HEK293 (cell line): ENCODE data around the gene VSTM2B.

ENCODE experiments used
- BCL11A ChIP-seq: fragments of 450-650 bp; formaldehyde crosslinking; IDR thresholded peaks from 2 replicates; pipeline ENCODE4 v1.5.1; 2016; ENCODE audit warnings: low read depth, missing biosample characterization, missing genetic modification characterization
- GFI1B ChIP-seq: fragments of 450-650 bp; formaldehyde crosslinking; IDR thresholded peaks from 2 replicates; pipeline ENCODE4 v1.5.1; 2016; ENCODE audit warnings: missing biosample characterization, missing genetic modification characterization
- KLF16 ChIP-seq: fragments of 450-650 bp; formaldehyde crosslinking; IDR thresholded peaks from 2 replicates; pipeline ENCODE4 v1.5.1; 2017; ENCODE audit warnings: missing biosample characterization, missing genetic modification characterization
- OVOL3 ChIP-seq: fragments of 450-650 bp; formaldehyde crosslinking; IDR thresholded peaks from 2 replicates; pipeline ENCODE4 v1.5.1; 2016; ENCODE audit warnings: missing biosample characterization, missing genetic modification characterization
- SP7 ChIP-seq: fragments of 450-650 bp; formaldehyde crosslinking; IDR thresholded peaks from 2 replicates; pipeline ENCODE4 v1.5.1; 2016; ENCODE audit warnings: missing biosample characterization, missing genetic modification characterization
- ZFHX2 ChIP-seq: fragments of 450-650 bp; formaldehyde crosslinking; conservative IDR thresholded peaks from 2 replicates; pipeline ENCODE4 v1.5.1; 2016; ENCODE audit warnings: missing biosample characterization, missing genetic modification characterization
- ZNF112 ChIP-seq: fragments of 450-650 bp; formaldehyde crosslinking; IDR thresholded peaks from 2 replicates; pipeline ENCODE4 v1.5.0; 2017; ENCODE audit warnings: missing biosample characterization, missing genetic modification characterization
- ZNF121 ChIP-seq: fragments of 450-650 bp; formaldehyde crosslinking; IDR thresholded peaks from 2 replicates; pipeline ENCODE4 v1.5.1; 2016; ENCODE audit warnings: missing biosample characterization, missing genetic modification characterization
- ZNF211 ChIP-seq: fragments of 450-650 bp; formaldehyde crosslinking; IDR thresholded peaks from 2 replicates; pipeline ENCODE4 v1.5.1; 2016; ENCODE audit warnings: low read depth, missing biosample characterization, missing genetic modification characterization
- ZNF311 ChIP-seq: fragments of 450-650 bp; formaldehyde crosslinking; IDR thresholded peaks from 2 replicates; pipeline ENCODE4 v1.5.1; 2017; ENCODE audit warnings: missing biosample characterization, missing genetic modification characterization, borderline replicate concordance
- ZNF501 ChIP-seq: fragments of 450-650 bp; formaldehyde crosslinking; IDR thresholded peaks from 2 replicates; pipeline ENCODE4 v1.5.1; 2016; ENCODE audit warnings: missing biosample characterization, missing genetic modification characterization
- ZNF521 ChIP-seq: fragments of 450-650 bp; formaldehyde crosslinking; IDR thresholded peaks from 2 replicates; pipeline ENCODE4 v1.5.1; 2017; ENCODE audit warnings: missing biosample characterization, mild to moderate bottlenecking, missing genetic modification characterization
- ZNF530 ChIP-seq: fragments of 450-650 bp; formaldehyde crosslinking; IDR thresholded peaks from 2 replicates; pipeline ENCODE4 v1.5.1; 2016; ENCODE audit warnings: low read depth, missing biosample characterization, missing genetic modification characterization
- ZNF664 ChIP-seq: fragments of 450-650 bp; formaldehyde crosslinking; IDR thresholded peaks from 2 replicates; pipeline ENCODE4 v1.5.1; 2016; ENCODE audit warnings: missing biosample characterization, missing genetic modification characterization
- TF ChIP-seq, protein P1 (sequence below): fragments of 450-650 bp; formaldehyde crosslinking; IDR thresholded peaks from 2 replicates; pipeline ENCODE4 v1.5.1; 2016; ENCODE audit warnings: missing biosample characterization, missing genetic modification characterization
- TF ChIP-seq, protein P2 (sequence below): fragments of 450-650 bp; formaldehyde crosslinking; IDR thresholded peaks from 2 replicates; pipeline ENCODE4 v1.5.1; 2016; ENCODE audit warnings: missing biosample characterization, missing genetic modification characterization
- TF ChIP-seq, protein P3 (sequence below): fragments of 450-650 bp; formaldehyde crosslinking; IDR thresholded peaks from 2 replicates; pipeline ENCODE4 v1.5.1; 2016; ENCODE audit warnings: missing biosample characterization, missing genetic modification characterization
- TF ChIP-seq, protein P4 (sequence below): fragments of 450-650 bp; formaldehyde crosslinking; IDR thresholded peaks from 2 replicates; pipeline ENCODE4 v1.5.1; 2016; ENCODE audit warnings: missing biosample characterization, missing genetic modification characterization
- TF ChIP-seq, protein P5 (sequence below): fragments of 450-650 bp; formaldehyde crosslinking; IDR thresholded peaks from 2 replicates; pipeline ENCODE4 v1.5.1; 2016; ENCODE audit warnings: missing biosample characterization, missing genetic modification characterization
- TF ChIP-seq, protein P6 (sequence below): fragments of 450-650 bp; formaldehyde crosslinking; IDR thresholded peaks from 2 replicates; pipeline ENCODE4 v1.5.1; 2017; ENCODE audit warnings: missing biosample characterization, missing genetic modification characterization
- TF ChIP-seq, protein P7 (sequence below): fragments of 450-650 bp; formaldehyde crosslinking; IDR thresholded peaks from 2 replicates; pipeline ENCODE4; 2016; ENCODE audit warnings: missing biosample characterization, missing genetic modification characterization
- TF ChIP-seq, protein P8 (sequence below): fragments of 450-650 bp; IDR thresholded peaks from 2 replicates; pipeline ENCODE4 v1.5.1; 2018; ENCODE audit warnings: missing biosample characterization, missing genetic modification characterization

Gene VSTM2B

DNA sequence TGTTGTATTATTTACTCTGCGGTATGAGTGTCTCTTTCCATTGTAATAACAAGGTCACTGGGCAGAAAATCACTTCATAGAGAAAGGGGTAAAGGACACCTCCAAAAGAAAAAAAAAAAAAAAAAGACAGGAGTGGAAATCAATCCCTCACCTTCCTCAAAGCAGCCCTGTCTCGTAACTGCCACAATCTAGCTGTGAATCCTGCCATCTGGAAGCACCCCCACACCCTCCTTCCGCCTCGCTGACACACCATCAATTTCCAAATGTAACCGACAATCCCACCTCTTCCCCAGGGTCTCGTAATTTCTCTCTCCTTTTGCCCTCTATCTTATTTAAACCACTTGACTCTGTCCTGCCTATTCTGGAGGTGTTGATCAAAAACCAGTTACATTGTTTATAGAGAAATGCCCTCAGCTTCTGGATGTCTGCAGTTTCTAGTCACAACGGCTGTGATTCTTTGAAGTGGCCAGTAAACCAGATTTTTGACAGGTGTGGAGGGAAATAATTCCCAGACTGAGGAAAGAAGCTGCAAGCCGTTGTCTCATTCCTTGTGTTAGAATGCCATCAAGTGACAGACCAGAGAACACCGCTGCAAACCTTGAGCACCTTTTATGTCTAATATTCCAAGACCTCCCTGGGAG is 71.2 kb downstream of the VSTM2B start (continued):
- TF ChIP-seq, protein P1, sequence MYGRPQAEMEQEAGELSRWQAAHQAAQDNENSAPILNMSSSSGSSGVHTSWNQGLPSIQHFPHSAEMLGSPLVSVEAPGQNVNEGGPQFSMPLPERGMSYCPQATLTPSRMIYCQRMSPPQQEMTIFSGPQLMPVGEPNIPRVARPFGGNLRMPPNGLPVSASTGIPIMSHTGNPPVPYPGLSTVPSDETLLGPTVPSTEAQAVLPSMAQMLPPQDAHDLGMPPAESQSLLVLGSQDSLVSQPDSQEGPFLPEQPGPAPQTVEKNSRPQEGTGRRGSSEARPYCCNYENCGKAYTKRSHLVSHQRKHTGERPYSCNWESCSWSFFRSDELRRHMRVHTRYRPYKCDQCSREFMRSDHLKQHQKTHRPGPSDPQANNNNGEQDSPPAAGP (tag by site-specific recombination): peak; percentile 86
- 0 out of 2 replicates have a peak, but pooled peaks have one; percentile 11 for TF ChIP-seq KLF16 (tag by site-specific recombination)
- no peak for TF ChIP-seq ZNF530 (tag by site-specific recombination)
- 0 out of 2 replicates have a peak, but pooled peaks have one; percentile 28 for TF ChIP-seq BCL11A
- no peak for TF ChIP-seq OVOL3
- TF ChIP-seq, protein P2, sequence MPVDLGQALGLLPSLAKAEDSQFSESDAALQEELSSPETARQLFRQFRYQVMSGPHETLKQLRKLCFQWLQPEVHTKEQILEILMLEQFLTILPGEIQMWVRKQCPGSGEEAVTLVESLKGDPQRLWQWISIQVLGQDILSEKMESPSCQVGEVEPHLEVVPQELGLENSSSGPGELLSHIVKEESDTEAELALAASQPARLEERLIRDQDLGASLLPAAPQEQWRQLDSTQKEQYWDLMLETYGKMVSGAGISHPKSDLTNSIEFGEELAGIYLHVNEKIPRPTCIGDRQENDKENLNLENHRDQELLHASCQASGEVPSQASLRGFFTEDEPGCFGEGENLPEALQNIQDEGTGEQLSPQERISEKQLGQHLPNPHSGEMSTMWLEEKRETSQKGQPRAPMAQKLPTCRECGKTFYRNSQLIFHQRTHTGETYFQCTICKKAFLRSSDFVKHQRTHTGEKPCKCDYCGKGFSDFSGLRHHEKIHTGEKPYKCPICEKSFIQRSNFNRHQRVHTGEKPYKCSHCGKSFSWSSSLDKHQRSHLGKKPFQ: peak; percentile 68; the same call in 1 of the 2 replicates
- TF ChIP-seq, protein P3, sequence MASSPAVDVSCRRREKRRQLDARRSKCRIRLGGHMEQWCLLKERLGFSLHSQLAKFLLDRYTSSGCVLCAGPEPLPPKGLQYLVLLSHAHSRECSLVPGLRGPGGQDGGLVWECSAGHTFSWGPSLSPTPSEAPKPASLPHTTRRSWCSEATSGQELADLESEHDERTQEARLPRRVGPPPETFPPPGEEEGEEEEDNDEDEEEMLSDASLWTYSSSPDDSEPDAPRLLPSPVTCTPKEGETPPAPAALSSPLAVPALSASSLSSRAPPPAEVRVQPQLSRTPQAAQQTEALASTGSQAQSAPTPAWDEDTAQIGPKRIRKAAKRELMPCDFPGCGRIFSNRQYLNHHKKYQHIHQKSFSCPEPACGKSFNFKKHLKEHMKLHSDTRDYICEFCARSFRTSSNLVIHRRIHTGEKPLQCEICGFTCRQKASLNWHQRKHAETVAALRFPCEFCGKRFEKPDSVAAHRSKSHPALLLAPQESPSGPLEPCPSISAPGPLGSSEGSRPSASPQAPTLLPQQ (tag by site-specific recombination): no peak
- TF ChIP-seq ZNF112 (tag by site-specific recombination): no peak
- TF ChIP-seq ZNF521 (tag by site-specific recombination): no peak
- TF ChIP-seq, protein P4, sequence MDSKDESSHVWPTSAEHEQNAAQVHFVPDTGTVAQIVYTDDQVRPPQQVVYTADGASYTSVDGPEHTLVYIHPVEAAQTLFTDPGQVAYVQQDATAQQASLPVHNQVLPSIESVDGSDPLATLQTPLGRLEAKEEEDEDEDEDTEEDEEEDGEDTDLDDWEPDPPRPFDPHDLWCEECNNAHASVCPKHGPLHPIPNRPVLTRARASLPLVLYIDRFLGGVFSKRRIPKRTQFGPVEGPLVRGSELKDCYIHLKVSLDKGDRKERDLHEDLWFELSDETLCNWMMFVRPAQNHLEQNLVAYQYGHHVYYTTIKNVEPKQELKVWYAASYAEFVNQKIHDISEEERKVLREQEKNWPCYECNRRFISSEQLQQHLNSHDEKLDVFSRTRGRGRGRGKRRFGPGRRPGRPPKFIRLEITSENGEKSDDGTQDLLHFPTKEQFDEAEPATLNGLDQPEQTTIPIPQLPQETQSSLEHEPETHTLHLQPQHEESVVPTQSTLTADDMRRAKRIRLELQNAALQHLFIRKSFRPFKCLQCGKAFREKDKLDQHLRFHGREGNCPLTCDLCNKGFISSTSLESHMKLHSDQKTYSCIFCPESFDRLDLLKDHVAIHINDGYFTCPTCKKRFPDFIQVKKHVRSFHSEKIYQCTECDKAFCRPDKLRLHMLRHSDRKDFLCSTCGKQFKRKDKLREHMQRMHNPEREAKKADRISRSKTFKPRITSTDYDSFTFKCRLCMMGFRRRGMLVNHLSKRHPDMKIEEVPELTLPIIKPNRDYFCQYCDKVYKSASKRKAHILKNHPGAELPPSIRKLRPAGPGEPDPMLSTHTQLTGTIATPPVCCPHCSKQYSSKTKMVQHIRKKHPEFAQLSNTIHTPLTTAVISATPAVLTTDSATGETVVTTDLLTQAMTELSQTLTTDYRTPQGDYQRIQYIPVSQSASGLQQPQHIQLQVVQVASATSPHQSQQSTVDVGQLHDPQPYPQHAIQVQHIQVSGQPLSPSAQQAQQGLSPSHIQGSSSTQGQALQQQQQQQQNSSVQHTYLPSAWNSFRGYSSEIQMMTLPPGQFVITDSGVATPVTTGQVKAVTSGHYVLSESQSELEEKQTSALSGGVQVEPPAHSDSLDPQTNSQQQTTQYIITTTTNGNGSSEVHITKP: no peak
- peak; percentile 89 for TF ChIP-seq ZFHX2 (tag by site-specific recombination)
- TF ChIP-seq, protein P5, sequence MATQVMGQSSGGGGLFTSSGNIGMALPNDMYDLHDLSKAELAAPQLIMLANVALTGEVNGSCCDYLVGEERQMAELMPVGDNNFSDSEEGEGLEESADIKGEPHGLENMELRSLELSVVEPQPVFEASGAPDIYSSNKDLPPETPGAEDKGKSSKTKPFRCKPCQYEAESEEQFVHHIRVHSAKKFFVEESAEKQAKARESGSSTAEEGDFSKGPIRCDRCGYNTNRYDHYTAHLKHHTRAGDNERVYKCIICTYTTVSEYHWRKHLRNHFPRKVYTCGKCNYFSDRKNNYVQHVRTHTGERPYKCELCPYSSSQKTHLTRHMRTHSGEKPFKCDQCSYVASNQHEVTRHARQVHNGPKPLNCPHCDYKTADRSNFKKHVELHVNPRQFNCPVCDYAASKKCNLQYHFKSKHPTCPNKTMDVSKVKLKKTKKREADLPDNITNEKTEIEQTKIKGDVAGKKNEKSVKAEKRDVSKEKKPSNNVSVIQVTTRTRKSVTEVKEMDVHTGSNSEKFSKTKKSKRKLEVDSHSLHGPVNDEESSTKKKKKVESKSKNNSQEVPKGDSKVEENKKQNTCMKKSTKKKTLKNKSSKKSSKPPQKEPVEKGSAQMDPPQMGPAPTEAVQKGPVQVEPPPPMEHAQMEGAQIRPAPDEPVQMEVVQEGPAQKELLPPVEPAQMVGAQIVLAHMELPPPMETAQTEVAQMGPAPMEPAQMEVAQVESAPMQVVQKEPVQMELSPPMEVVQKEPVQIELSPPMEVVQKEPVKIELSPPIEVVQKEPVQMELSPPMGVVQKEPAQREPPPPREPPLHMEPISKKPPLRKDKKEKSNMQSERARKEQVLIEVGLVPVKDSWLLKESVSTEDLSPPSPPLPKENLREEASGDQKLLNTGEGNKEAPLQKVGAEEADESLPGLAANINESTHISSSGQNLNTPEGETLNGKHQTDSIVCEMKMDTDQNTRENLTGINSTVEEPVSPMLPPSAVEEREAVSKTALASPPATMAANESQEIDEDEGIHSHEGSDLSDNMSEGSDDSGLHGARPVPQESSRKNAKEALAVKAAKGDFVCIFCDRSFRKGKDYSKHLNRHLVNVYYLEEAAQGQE (tag by site-specific recombination): no peak
- TF ChIP-seq, protein P6, sequence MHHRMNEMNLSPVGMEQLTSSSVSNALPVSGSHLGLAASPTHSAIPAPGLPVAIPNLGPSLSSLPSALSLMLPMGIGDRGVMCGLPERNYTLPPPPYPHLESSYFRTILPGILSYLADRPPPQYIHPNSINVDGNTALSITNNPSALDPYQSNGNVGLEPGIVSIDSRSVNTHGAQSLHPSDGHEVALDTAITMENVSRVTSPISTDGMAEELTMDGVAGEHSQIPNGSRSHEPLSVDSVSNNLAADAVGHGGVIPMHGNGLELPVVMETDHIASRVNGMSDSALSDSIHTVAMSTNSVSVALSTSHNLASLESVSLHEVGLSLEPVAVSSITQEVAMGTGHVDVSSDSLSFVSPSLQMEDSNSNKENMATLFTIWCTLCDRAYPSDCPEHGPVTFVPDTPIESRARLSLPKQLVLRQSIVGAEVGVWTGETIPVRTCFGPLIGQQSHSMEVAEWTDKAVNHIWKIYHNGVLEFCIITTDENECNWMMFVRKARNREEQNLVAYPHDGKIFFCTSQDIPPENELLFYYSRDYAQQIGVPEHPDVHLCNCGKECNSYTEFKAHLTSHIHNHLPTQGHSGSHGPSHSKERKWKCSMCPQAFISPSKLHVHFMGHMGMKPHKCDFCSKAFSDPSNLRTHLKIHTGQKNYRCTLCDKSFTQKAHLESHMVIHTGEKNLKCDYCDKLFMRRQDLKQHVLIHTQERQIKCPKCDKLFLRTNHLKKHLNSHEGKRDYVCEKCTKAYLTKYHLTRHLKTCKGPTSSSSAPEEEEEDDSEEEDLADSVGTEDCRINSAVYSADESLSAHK (tag by site-specific recombination): peak; percentile 94
- TF ChIP-seq SP7 (tag by site-specific recombination): peak; percentile 80
- peak; percentile 92 for TF ChIP-seq GFI1B (tag by site-specific recombination)
- TF ChIP-seq, protein P7, sequence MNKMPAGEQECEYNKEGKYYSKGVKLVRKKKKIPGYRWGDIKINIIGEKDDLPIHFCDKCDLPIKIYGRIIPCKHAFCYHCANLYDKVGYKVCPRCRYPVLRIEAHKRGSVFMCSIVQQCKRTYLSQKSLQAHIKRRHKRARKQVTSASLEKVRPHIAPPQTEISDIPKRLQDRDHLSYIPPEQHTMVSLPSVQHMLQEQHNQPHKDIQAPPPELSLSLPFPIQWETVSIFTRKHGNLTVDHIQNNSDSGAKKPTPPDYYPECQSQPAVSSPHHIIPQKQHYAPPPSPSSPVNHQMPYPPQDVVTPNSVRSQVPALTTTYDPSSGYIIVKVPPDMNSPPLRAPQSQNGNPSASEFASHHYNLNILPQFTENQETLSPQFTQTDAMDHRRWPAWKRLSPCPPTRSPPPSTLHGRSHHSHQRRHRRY (tag by site-specific recombination): no peak
- TF ChIP-seq, protein P8, sequence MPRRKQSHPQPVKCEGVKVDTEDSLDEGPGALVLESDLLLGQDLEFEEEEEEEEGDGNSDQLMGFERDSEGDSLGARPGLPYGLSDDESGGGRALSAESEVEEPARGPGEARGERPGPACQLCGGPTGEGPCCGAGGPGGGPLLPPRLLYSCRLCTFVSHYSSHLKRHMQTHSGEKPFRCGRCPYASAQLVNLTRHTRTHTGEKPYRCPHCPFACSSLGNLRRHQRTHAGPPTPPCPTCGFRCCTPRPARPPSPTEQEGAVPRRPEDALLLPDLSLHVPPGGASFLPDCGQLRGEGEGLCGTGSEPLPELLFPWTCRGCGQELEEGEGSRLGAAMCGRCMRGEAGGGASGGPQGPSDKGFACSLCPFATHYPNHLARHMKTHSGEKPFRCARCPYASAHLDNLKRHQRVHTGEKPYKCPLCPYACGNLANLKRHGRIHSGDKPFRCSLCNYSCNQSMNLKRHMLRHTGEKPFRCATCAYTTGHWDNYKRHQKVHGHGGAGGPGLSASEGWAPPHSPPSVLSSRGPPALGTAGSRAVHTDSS (tag by site-specific recombination): no peak
- TF ChIP-seq ZNF501 (tag by site-specific recombination): 0 out of 2 replicates have a peak, but pooled peaks have one; percentile 64
- no peak for TF ChIP-seq ZNF211 (tag by site-specific recombination)
- peak; percentile 59; the same call in 1 of the 2 replicates for TF ChIP-seq ZNF664 (tag by site-specific recombination)
- no peak for TF ChIP-seq ZNF121
- TF ChIP-seq ZNF311 (tag by site-specific recombination): no peak
